Mononuclear cell (primary cell): ENCODE measurements around the gene GRIA1. TPM values are rescaled to one million over a fixed set of nuclear protein-coding genes. Genes with fewer than 3 reads are reported as not detected.

Experiments
- H3K27me3 ChIP-seq: 2 replicates; pipeline ENCODE4 v1.6.0; 2011; ENCODE audit warnings: low read length, control low read depth; ENCODE audit not compliant: insufficient read depth
- H3K4me1 ChIP-seq: 2 replicates; pipeline ENCODE4 v1.5.1; 2011; ENCODE audit warnings: mild to moderate bottlenecking, low read length, control low read depth; ENCODE audit not compliant: insufficient read depth
- H3K4me3 ChIP-seq: 2 replicates; pipeline ENCODE4 v1.5.1; 2011; ENCODE audit warnings: mild to moderate bottlenecking, low read length, moderate library complexity
- H3K9me3 ChIP-seq: 2 replicates; pipeline ENCODE4 v1.5.1; 2011; ENCODE audit warnings: low read depth, mild to moderate bottlenecking, control low read depth, low read length
- total RNA-seq: library from RNA; depleted of rRNA; stranded (reverse); fragments of >200 nt; gene quantifications from one replicate; pipeline ENCODE4 v1.2.3, GENCODE V29; 2012

The GRIA1 gene
- total RNA-seq, 1 donor: not detected

DNA sequence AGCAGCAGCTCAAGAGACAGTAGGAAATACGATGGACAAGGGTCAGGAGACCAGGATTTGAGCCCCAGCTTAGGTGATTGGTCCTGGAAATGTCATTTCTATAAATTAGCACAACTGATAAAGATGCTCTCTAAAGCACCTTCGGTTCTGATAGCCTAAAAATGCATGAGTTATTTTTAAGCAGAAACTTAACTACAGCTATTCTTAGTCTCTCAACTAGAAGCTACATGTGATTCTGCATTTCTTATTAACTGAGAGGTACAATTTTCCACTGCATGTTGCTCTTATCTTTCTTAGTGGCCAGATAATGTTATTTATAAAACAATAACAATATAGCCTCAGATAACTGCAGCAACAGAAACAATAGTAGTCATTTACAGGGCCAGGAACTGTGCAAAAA lies 136.4 kb downstream of the GRIA1 start:
- no peaks in the 10 kb centered on the region for H3K4me1 ChIP-seq
- H3K4me3 ChIP-seq: no peak overlapping the region
- H3K9me3 ChIP-seq: no peaks in the 10 kb centered on the region
- H3K27me3 ChIP-seq: no peaks in the 10 kb centered on the region

DNA sequence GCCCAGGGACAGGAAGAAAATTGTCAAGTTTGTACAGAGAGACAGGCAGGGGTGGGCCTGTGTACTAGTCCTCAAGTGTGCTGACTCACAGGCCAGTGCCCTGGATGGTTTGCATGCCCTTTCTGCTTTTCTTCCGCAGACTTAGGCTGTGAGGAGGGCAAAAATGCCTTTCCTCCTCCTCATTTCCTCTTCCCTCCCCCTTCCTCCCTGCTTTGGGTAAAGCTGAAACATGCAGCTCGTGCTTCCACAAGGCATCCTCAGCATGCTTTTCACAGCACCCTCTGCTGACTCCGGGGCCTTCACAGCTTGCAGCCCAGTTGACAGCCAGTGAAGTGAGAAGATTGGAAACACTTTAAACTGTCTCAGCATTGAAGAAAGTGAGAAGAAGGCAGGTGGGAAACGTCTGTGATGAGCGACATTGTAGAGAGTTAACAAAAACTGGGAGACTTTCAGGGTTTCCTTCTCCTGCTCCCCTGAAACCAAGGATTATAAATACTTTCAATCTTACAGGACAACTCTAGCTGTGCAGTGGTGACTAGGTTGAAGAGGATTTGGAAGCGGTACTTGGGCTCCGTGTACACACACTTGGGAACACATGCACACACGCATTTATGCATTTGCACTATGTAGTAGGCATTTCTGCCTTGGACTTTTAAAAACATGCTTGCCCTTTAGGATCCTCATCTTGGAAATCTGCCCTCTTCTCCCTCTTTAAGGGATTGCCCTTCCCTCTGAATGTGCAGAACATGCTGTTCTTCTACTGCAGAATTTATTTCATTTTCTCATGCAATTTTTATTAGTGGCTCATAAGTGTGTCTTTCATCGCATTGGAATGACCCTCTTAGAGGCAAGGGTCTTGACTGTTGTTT lies 138.8 kb downstream of the GRIA1 start:
- Histone ChIP-seq H3K4me3 (no peak overlapping the region), H3K9me3 (no peaks in the 10 kb centered on the region), H3K4me1 (no peaks in the 10 kb centered on the region), H3K27me3 (no peaks in the 10 kb centered on the region)

DNA sequence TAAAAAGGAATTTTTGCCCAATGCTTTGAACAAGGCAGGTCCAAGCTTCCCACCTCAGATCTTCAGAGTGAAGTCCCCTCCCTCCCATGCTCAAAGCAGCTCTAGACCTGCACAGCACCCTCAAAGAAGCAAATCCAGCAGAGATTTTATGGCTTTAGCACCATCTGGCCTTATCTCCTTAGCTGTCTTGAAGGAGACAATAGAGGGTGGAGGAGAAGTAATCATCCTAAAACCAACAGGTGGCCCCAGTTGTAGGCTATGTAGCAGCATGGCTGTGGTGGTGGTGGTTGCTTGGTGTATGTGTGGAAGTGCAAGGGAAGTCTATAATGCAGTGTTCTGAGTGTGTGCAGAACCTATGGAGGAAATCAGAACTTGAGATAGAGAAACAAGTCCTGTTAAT lies 140.1 kb downstream of the GRIA1 start:
- Histone ChIP-seq H3K4me1 (no peaks in the 10 kb centered on the region), H3K4me3 (no peak overlapping the region), H3K9me3 (no peaks in the 10 kb centered on the region), H3K27me3 (no peaks in the 10 kb centered on the region)

DNA sequence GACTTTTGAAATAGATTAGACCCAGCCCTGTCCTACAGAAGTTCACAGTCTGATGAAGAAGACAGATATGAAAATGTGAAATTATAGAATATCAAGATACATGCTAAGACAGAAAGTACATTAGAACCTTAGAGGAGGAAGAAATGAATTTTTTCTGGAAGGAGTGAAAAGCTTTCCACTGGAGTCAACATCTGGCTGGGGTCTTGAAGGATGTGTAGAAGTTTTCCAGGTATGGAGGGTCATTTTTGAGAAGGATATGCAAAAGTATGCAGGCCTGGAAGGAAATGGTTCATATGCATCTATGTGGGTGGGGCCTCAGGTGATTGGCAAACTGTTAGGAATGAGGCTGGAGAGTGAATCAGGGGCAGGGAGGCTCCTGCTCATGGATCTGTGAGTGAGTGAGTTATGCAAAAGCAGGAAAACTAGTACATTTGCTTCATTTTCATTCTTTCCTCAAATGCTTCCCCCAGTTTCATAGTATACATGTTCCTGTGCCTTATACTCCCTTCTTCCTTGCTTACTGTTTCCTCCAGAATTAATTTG lies 142.3 kb downstream of the GRIA1 start:
- H3K4me3 ChIP-seq: no peak overlapping the region
- no peaks in the 10 kb centered on the region for H3K9me3 ChIP-seq
- no peaks in the 10 kb centered on the region for H3K27me3 ChIP-seq
- H3K4me1 ChIP-seq: no peaks in the 10 kb centered on the region

DNA sequence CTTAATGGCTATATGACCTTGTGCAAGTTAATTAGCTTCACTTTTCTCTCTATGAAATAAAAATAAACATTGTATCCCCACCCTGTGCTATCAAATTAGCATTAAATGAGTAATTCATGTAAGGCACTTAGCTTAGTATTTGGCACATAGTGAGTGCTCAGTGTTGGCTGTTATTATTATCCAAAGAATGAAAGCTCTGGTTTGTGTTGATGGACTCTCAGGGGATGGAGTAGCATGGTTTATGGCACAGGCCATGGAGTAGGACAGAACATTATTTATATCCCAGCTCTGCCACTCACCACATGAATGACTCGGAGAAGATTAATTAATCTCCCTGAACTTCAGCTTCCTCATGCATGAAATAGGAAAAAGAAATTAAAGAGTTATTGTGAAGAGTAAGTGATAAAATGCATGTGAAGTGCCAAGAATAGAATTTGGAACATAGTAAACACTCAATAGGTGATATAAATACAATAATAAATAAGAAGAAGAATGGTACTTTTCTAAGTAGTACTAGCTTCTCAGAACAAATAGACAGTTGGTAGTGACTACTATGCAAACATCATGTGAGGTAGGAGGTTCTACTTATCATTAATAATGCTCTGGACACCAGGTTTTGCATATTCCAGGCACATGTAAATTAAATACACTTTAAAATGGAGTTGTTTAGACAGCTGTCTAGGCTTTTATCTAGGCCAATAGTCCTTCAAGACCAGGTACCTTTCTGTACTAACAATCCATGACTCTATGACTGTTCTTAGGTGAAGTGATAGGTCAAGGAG lies 146.4 kb downstream of the GRIA1 start:
- no peaks in the 10 kb centered on the region for H3K4me1 ChIP-seq
- no peaks in the 10 kb centered on the region for H3K27me3 ChIP-seq
- no peaks in the 10 kb centered on the region for H3K9me3 ChIP-seq
- H3K4me3 ChIP-seq: no peak overlapping the region

DNA sequence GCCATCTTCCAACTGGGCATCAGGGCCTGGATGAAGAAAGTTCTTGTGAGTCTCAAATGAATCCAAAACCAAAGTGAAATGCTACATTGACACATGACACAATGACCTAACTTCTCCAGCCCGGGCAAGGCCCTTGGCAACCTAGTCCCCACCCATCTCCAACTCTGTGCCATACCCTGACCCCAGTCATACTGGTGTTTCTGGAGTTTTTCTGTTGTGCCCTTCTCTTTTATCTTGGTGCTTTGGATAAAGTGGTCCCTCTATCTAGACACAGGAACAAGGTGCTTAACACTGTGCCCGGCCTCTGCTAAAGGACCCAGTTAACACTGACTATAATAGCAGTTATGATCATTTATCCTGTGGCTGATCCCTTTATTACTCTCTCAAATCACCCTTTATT lies 149.8 kb downstream of the GRIA1 start:
- Histone ChIP-seq H3K27me3 (no peaks in the 10 kb centered on the region), H3K9me3 (no peaks in the 10 kb centered on the region), H3K4me1 (no peaks in the 10 kb centered on the region), H3K4me3 (no peak overlapping the region)

DNA sequence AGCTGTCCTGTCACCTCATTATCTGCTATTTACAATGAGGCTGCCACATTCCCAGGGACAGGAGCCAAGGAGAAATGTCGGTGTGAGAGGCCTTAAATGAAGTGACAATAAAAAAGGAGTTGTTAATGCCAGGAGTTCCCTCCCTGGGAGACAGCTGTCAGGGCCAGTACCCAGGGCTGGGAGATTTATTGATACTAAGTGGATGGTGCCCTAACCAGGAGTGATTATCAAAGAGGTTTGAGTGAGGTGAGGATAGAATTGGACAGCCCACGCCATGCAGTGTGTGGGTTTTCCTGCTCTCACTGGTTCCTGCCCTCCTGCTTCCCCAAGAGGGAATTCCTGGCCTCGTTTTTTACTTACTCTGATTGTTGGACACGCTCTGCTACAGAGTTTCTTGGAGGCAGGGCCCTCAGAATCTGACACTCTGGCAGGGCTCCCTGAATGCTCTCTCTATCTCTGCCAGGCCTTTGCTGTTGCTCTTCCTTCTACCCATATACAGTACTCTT lies 150.8 kb downstream of the GRIA1 start:
- no peak overlapping the region for H3K4me3 ChIP-seq
- H3K4me1 ChIP-seq: no peaks in the 10 kb centered on the region
- H3K9me3 ChIP-seq: no peaks in the 10 kb centered on the region
- no peaks in the 10 kb centered on the region for H3K27me3 ChIP-seq

DNA sequence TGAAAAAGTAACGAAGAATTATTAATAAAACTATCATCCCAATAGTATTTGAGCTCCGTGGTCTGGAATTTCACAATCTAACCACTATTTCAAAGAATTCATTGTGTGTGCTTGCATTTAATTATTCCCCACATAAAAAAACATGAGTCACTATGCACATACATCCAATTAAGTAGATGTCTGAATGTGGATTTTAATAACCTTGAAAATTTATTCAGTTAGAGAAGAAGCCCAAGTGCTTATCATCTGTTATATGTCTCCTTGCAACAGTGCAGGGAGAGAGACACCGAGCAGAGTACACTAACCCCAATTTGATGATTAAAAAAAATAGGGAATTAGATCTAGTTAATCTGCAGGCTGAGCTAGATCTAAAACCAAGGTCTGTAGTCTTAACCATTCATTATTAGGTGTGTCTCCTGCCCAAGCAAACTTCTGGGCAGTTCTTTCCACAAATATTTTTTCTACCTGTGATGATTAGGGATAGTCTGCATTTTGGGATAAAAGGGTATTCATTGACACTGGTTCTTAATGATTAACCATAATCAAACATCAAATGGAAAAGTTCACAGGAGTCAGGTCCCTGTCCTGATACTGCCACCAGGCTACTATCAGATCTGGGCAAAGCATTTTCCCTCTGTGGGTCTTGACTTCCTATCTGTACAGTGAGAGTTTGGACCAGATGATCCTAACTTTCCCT lies 164.2 kb downstream of the GRIA1 start:
- Histone ChIP-seq H3K9me3 (no peaks in the 10 kb centered on the region), H3K27me3 (no peaks in the 10 kb centered on the region), H3K4me1 (no peaks in the 10 kb centered on the region), H3K4me3 (no peak overlapping the region)

DNA sequence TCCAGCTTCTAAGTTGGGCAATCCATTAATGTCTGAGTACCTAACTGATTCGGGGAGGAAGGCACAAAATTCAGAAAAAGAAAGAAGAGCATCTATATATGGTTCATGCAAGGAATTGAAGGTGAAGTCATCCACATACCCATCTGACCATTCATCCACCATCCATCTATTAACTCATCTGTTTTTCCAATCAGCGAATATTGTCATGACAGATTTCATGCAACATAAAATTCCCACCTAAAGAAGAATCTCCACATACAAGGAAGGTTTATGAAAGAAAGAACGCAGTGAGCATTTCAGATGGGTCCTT lies 164.7 kb downstream of the GRIA1 start:
- Histone ChIP-seq H3K27me3 (no peaks in the 10 kb centered on the region), H3K9me3 (no peaks in the 10 kb centered on the region), H3K4me3 (no peak overlapping the region), H3K4me1 (no peaks in the 10 kb centered on the region)

DNA sequence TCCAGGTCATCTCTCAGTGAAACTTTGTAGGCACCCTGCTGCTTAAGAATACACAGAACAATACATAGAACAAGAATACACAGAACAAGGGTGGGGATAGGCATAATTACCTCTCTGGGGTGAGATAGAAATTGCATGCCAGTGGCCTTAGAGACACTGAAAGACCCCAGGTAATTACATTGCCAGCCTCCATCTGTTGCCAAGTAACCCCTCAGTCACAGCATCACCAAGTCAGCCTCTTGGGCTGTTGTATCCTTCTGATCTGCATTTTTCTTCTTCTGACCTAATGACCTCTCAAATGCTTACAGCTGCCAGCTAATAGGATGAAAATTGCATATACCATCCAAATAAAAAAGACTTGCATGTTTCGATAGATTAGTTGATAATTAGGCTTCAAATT lies 167.7 kb downstream of the GRIA1 start:
- no peaks in the 10 kb centered on the region for H3K9me3 ChIP-seq
- no peak overlapping the region for H3K4me3 ChIP-seq
- no peaks in the 10 kb centered on the region for H3K27me3 ChIP-seq
- H3K4me1 ChIP-seq: no peaks in the 10 kb centered on the region

DNA sequence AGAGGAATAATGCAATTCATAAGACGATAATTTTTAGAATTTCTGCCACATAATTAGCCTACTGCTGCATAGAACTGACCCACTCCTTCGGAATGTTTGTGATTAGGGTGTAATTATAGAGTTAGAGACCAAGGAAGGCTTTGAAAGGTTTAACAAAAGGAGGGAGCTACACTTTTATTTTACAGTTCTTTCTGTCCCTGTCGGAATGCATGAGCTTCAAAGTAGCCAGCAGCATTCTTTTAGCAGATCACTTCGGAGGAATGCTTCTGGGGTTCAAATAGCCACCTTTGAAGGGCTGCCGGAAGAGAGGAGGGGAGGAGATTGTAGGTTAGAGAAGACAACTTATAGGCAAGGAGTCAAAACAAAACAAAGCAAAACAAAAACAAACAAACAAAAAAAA lies 168.1 kb downstream of the GRIA1 start:
- Histone ChIP-seq H3K9me3 (no peaks in the 10 kb centered on the region), H3K27me3 (no peaks in the 10 kb centered on the region), H3K4me3 (no peak overlapping the region), H3K4me1 (no peaks in the 10 kb centered on the region)

DNA sequence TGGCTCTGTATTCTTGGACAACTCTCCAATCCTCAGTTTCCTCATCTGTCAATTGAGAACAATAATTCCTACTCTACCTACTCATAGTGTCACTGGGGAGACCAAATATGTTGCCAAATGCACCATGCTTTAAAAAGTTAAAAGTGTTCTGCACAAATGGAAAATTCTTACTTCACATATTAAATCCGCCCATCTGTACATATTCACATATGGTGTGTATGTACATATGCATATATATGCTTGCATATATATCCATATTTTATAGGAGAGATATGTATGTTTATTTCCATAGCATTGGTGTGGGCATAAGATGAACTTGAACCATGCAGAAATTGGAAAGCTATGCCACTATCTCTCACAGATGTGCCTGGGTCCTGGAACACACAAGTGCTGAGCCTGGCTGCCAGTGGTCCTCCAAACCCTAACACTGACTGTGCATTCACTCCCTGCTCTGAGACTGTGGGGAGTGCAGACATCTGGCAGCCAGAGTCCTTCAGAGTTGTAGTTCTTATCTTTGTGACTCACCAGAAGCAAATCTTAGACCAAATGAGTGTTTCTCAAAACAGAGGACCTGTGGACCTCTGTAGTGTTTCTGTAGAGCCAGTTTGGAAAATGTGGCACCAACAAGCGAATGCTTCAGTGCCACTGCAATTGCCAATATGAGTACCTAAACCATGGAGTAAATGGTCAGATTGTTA lies 168.7 kb downstream of the GRIA1 start:
- Histone ChIP-seq H3K4me1 (no peaks in the 10 kb centered on the region), H3K4me3 (no peak overlapping the region), H3K9me3 (no peaks in the 10 kb centered on the region), H3K27me3 (no peaks in the 10 kb centered on the region)

DNA sequence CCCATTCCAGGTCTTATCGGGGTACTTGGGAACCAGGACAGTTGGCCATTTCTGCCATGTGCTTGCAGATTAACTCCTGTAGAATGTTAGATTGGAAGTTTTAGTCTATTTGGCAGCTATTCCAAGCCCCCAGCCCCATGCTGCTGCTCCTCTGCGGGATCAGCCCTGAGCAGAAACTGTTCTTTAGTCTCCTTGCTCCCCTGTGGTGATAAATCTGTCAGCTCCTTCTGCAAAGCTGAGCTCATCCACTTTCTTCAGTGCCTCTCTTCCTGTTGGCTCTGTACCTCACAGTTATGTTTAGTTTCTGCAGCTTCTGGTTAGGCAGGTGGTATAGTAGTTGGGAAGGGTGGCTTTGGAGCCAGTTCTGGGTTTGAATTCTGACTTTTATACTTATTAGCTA lies 170.4 kb downstream of the GRIA1 start:
- H3K4me1 ChIP-seq: no peaks in the 10 kb centered on the region
- no peak overlapping the region for H3K4me3 ChIP-seq

DNA sequence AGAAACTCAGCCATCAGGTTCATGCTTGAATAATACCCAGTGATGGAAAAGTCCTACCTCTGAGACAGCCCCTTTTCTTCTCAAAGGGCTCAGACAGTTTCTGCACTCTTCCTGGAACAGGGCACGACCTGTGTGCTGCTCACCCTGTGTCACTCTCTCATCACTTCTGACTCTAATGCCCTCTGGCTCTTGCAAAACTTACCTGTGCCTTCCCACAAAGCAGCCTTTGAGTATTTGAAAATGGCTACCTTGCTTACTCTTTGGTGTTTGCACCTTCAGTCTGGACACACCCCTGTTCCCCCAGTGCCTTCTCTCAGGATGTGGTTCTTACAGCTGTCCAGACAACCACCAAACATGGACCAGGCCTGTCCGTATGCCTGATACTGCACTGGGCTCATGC lies 171.4 kb downstream of the GRIA1 start:
- Histone ChIP-seq H3K27me3 (no peaks in the 10 kb centered on the region), H3K4me3 (no peak overlapping the region), H3K9me3 (no peaks in the 10 kb centered on the region), H3K4me1 (no peaks in the 10 kb centered on the region)

More for the DNA sequence above, 170.4 kb downstream of the GRIA1 start:
- H3K9me3 ChIP-seq: no peaks in the 10 kb centered on the region
- no peaks in the 10 kb centered on the region for H3K27me3 ChIP-seq
